Measurements from ENCODE around the gene PRM1. TPM values are rescaled to one million over a fixed set of nuclear protein-coding genes. Genes with fewer than 3 reads are reported as not detected.

Gene PRM1
- total and polyA plus RNA-seq, 2 of the 13 experiments (the other 11 are each of a cell fraction or from before 2014, with no cell fraction given) = not detected

- TF ChIP-seq RNF219 (CRISPR knock-in tag; IDR thresholded peaks at IDR 0.05) (no peak), MXI1 (IDR thresholded peaks at IDR 0.05; ENCODE audit: borderline replicate concordance, low read depth, low read length) (no peak), TAF15 (IDR thresholded peaks at IDR 0.05; ENCODE audit: low read depth, low read length, poor library complexity, severe bottlenecking) (no peak), ZBTB38 (CRISPR knock-in tag; IDR thresholded peaks at IDR 0.05) (no peak), ZFP62 (CRISPR knock-in tag; IDR thresholded peaks at IDR 0.05) (no peak), SAFB2 (CRISPR knock-in tag; IDR thresholded peaks at IDR 0.05; ENCODE audit: borderline replicate concordance, low read depth) (no peak), ZNF850 (CRISPR knock-in tag; conservative IDR thresholded peaks at IDR 0.05) (no peak), NR2F6 (IDR thresholded peaks at IDR 0.05) (peak; percentile 88), NR2F6 (CRISPR knock-in tag; IDR thresholded peaks at IDR 0.05) (peak; percentile 93), ZNF143 (CRISPR knock-in tag; IDR thresholded peaks at IDR 0.05) (no peak), ZNF234 (CRISPR knock-in tag; conservative IDR thresholded peaks at IDR 0.05) (no peak), GATAD1 (CRISPR knock-in tag; IDR thresholded peaks at IDR 0.05) (no peak), MED1 (CRISPR knock-in tag; IDR thresholded peaks at IDR 0.05) (0 out of 2 replicates have a peak, but pooled peaks have one; percentile 22), PRPF4 (IDR thresholded peaks at IDR 0.05; ENCODE audit: low read depth, low read length, poor library complexity, severe bottlenecking) (no peak), ZNF362 (CRISPR knock-in tag; IDR thresholded peaks at IDR 0.05; ENCODE audit: borderline replicate concordance) (peak; percentile 80; the same call in 1 of the 2 replicates), KDM1A (CRISPR knock-in tag; IDR thresholded peaks at IDR 0.05) (no peak), ZNF264 (CRISPR knock-in tag; IDR thresholded peaks at IDR 0.05) (no peak), GATAD2A (CRISPR knock-in tag; IDR thresholded peaks at IDR 0.05) (peak; percentile 59), PREB (CRISPR knock-in tag; IDR thresholded peaks at IDR 0.05) (no peak)
- TF ChIP-seq, protein P1, sequence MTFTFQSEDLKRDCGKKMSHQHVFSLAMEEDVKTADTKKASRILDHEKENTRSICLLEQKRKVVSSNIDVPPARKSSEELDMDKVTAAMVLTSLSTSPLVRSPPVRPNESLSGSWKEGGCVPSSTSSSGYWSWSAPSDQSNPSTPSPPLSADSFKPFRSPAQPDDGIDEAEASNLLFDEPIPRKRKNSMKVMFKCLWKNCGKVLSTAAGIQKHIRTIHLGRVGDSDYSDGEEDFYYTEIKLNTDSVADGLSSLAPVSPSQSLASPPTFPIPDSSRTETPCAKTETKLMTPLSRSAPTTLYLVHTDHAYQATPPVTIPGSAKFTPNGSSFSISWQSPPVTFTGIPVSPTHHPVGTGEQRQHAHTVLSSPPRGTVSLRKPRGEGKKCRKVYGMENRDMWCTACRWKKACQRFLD (CRISPR knock-in tag; IDR thresholded peaks at IDR 0.05; ENCODE audit: borderline replicate concordance) = no peak; the same call in 1 of the 2 replicates
Measured at GRCh38 chr16:11292076-11292748, 11.1 kb upstream of the PRM1 start (continued).
